Activated CD4-positive, alpha-beta T cell treated with anti-CD3 and anti-CD28 coated beads for 36 hours (primary cell): ENCODE results near the gene RALBP1. TPM values are rescaled to one million over a fixed set of nuclear protein-coding genes. Genes with fewer than 3 reads are reported as not detected.
A peak's percentile ranks its signal among the peaks of the same experiment; 100 is the strongest.
"Not testable (repeated sequence)": the region's sequence is repeated elsewhere in the genome, so short reads cannot be mapped to it uniquely, and the experiment has no call there.

Experiments used
- ATAC-seq: fragments of 200-7000 bp; cut with Tn5 transposase; one replicate; pipeline ENCODE4 v1.10.0; 2021; ENCODE audit warnings: mild to moderate bottlenecking, moderate library complexity
- CTCF ChIA-PET: fragments of 350-600 bp; sonication (Branson Sonifier 250); formaldehyde crosslinking; loops from one replicate; lab custom pipeline; 2021; ENCODE audit warnings: antibody characterized with exemption; lab: Charles Lee
- POLR2A ChIA-PET: fragments of 350-600 bp; sonication (Branson Sonifier 250); formaldehyde crosslinking; loops from one replicate; lab custom pipeline; 2021; ENCODE audit warnings: antibody characterized with exemption, inconsistent platforms; lab: Charles Lee
- DNase-seq: peaks from one replicate; pipeline ENCODE4 v3.0.0-alpha.2; 2020
- H3K27ac Mint-ChIP-seq: one replicate; pipeline ENCODE4 v1.8.0; 2021; ENCODE audit warnings: mixed read lengths
- H3K27me3 Mint-ChIP-seq: one replicate; pipeline ENCODE4 v1.8.0; 2021; ENCODE audit warnings: mixed read lengths
- H3K36me3 Mint-ChIP-seq: one replicate; pipeline ENCODE4 v1.8.0; 2021; ENCODE audit warnings: low read depth, mixed read lengths
- H3K4me1 Mint-ChIP-seq: one replicate; pipeline ENCODE4 v1.8.0; 2021; ENCODE audit warnings: mixed read lengths
- H3K4me3 Mint-ChIP-seq: one replicate; pipeline ENCODE4 v1.8.0; 2021; ENCODE audit warnings: mild to moderate bottlenecking, moderate library complexity, mixed read lengths
- H3K9me3 Mint-ChIP-seq: one replicate; pipeline ENCODE4 v1.8.0; 2021; ENCODE audit warnings: low read depth, mixed read lengths
- intact Hi-C, 2 experiments: fragments of 100-400 bp; cut with DNase I in 1 of 2; cut with micrococcal nuclease in 1 of 2; formaldehyde crosslinking; loops; one replicate each; pipeline versions ENCODE4 v1.14.2 to v1.15.1; 2022 to 2024; cut with DNase I, micrococcal nuclease
- total RNA-seq, 2 experiments: library from RNA; stranded (reverse); gene quantifications; one replicate each; pipeline ENCODE4 v1.2.3, GENCODE V29; 2021

The RALBP1 gene
- total RNA-seq, 2 experiments from 2014 or later: 49.4 to 51.1 TPM

DNA sequence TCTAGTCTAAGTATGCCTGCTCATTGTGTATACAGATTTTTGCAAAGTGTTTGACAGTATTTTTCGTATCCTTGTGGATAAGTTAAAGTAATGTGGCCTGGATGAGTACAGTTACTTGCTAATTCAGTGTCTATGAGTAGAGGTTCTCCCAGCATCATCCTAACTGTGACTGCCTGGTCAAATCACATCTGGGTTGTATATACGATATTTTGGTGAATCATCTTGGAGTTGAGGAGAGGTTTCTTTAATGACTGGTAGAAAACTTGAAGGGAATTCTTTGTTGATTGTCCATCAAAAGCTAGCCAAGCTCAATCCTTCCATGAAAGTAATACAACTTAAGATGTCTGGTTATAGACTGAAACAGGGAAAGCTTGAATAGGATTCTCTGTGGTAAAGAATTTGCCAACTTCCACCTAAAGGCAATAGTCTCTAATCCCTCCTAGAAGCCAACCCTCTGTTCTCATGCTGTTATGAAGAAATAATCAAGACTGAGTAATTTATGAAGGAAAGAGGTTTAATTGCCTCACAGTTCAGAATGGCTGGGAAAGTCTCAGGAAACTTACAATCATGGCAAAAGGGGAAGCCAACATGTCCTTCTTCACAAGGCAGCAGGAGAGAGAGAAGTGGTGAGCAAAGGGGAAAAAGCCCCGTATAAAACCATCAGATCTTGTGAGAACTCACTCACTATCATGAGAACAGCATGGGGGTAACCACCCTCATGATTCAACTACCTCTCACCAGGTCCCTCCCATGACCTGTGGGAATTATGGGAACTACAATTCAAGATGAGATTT is 19.4 kb upstream of the RALBP1 start:
- intact Hi-C loops: no loop called here
- POLR2A ChIA-PET: no interaction called here
- CTCF ChIA-PET: no interaction called here

DNA sequence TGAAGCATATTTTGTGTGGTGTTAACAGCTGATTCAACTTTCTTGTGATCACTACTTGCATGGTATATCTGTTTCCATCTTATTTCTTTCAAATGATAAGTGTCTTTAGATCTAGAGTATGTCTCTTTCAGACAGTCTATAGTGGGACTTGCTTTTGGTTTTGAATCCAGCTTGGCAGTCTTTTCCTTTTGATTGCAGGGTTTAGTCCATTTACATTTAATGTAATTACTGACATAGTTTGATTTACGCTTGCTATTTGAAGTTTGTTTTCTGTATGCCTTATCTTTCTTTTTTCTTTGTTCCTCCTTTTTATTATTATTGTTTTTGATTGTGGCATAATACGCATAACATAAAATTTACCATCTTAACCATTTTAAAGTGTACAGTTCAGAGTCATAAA is 9.2 kb upstream of the RALBP1 start:
- Mint-ChIP-seq H3K27ac (no peak overlapping the region), H3K27me3 (peaks cover 5% of the 10 kb centered on the region), H3K9me3 (peaks cover 13% of the 10 kb centered on the region), H3K4me3 (no peak overlapping the region), H3K36me3 (peaks cover 2% of the 10 kb centered on the region), H3K4me1 (peaks cover 11% of the 10 kb centered on the region)
- ATAC-seq (no peak), DNase-seq (no peak)
- intact Hi-C loops: no loop called here
- CTCF ChIA-PET: interaction anchor here (0.6 kb wide), 1 partner anchor 396 kb away, joined by 3 read pairs; no protein-coding TSS in a partner anchor
- POLR2A ChIA-PET: no interaction called here

More for the DNA sequence above, 19.4 kb upstream of the RALBP1 start:
- H3K4me1 Mint-ChIP-seq: peaks cover 2% of the 10 kb centered on the region
- H3K9me3 Mint-ChIP-seq: peaks cover 14% of the 10 kb centered on the region
- H3K27me3 Mint-ChIP-seq: peaks cover 6% of the 10 kb centered on the region
- ATAC-seq (no peak), DNase-seq (no peak)
- no peak overlapping the region for H3K4me3 Mint-ChIP-seq
- peaks cover 3% of the 10 kb centered on the region for H3K36me3 Mint-ChIP-seq
- H3K27ac Mint-ChIP-seq: no peak overlapping the region

DNA sequence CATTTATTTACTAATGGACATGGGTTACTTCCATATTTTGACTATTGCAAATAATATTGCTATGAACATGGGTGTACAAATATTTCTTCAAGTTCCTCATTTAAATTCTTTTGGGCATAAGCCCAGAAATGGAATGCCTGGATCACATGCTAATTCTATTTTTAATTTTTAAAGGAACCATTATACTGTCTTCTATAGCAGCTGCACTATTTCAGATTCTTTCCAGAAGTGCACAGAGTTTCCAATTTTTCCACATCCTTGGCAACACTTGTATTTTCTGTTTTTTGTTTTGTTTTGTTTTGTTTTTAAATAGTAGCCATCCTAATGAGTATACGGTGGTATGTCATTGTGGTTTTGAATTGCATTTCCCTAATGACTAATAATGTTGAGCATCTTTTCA is 8.5 kb upstream of the RALBP1 start:
- no peak overlapping the region for H3K4me3 Mint-ChIP-seq
- H3K27me3 Mint-ChIP-seq: peaks cover 2% of the 10 kb centered on the region

DNA sequence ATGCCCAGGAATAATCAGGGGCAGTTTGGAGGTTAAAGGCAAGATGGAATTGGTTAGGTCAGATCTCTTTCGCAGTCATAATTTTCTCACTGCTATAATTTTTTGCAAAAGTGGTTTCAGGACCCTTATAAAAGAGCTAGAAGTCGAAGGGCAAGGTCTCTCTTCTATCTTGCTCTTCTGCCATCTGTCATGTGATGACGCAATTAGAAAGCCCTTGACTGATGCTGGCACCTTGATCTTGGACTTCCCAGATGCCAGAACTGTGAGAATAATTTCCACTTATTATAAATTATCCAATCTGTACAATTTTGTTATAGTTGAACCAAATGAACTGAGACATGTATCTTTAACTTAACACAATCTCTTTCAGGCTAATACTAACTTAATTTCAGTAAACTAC is 6.3 kb upstream of the RALBP1 start:
- DNase-seq (no peak), ATAC-seq (no peak)
- Mint-ChIP-seq H3K27ac (no peak overlapping the region), H3K27me3 (peaks cover 10% of the 10 kb centered on the region), H3K4me1 (peaks cover 6% of the 10 kb centered on the region), H3K4me3 (no peak overlapping the region), H3K9me3 (peaks cover 13% of the 10 kb centered on the region), H3K36me3 (peaks cover 2% of the 10 kb centered on the region)
- POLR2A ChIA-PET: no interaction called here
- CTCF ChIA-PET: interaction anchor here (0.5 to 1.1 kb wide), 3 partner anchors 52 to 315 kb away, joined by 3 to 4 read pairs (median 3); no protein-coding TSS in a partner anchor
- intact Hi-C loops: no loop called here

More for the DNA sequence above, 8.5 kb upstream of the RALBP1 start:
- intact Hi-C loops: no loop called here
- ATAC-seq (no peak), DNase-seq (no peak)
- ChIA-PET CTCF (no interaction called here), POLR2A (no interaction called here)
- no peak overlapping the region for H3K27ac Mint-ChIP-seq
- H3K9me3 Mint-ChIP-seq: peaks cover 13% of the 10 kb centered on the region
- peaks cover 2% of the 10 kb centered on the region for H3K36me3 Mint-ChIP-seq
- peaks cover 8% of the 10 kb centered on the region for H3K4me1 Mint-ChIP-seq

DNA sequence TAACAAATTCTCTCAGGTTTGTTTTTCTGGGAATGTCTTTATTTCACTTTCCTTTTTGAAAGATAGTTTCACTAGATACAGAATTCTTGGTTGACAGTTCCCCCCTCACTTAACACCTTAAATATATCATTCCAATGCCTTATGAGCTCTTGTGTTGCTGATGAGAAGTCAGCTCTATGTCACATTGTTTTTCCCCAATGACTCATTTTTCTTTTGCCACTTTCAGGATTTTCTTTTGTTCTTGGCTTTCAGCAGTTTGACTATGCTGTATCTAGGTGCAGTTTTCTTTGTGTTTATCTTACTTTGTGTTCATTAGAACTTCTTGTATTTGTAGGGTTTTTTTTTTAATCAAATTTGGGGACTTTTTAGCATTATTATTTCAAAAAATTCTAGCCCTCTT is 5.6 kb upstream of the RALBP1 start:
- H3K36me3 Mint-ChIP-seq: peaks cover 2% of the 10 kb centered on the region
- no peak for ATAC-seq
- H3K4me3 Mint-ChIP-seq: no peak overlapping the region
- intact Hi-C loops: loop anchor here in 1 of 2 experiments (10.0 kb wide), 1 partner anchor 325 kb away; no protein-coding TSS in a partner anchor
- H3K27ac Mint-ChIP-seq: no peak overlapping the region
- DNase-seq: no peak
- peaks cover 13% of the 10 kb centered on the region for H3K9me3 Mint-ChIP-seq
- CTCF ChIA-PET: no interaction called here
- peaks cover 6% of the 10 kb centered on the region for H3K4me1 Mint-ChIP-seq
- H3K27me3 Mint-ChIP-seq: peaks cover 10% of the 10 kb centered on the region
- POLR2A ChIA-PET: no interaction called here

DNA sequence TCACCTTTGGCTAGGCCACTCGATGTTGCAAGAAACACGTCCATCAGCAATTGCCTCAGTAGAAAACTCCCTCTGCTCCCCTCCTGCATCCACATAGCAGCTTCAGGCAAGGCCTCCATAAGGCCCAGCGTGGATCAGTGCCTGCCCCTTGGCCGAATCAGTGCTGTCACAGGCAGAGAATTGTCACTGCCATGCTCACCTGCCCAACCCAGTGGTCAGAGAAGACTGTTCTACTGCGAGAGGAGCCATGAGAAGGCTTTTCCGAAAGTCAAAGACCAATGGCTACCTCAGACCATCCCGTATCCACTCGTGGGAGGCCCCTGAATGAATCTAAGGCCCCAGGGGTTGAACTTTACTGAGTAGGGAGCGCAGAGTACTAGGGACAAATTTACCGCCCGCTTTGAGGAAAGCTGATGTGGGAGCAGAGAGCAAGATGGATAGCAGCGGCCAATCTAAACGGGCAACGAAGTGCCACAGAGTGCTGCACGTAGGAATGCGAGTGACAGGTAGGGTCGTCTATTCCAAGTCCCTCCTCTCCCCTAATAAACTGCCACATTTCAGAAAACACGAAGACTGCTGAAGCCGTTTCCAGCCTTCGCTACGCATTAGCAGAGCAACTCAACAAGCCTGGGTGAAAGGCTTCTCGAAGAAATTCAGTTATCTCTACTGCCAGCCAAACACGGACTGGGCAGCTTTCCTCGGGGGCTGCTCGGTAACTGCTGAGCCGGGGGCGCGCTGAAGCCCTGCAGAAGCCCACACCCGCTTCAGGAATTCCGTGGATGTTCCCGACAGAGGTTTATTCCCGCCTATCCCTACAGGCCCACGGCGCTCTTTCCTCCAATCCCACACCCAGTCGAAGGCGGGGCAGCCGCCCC is 968 bp upstream of the RALBP1 start:
- peaks cover 9% of the 10 kb centered on the region for H3K36me3 Mint-ChIP-seq
- H3K4me1 Mint-ChIP-seq: peaks cover 22% of the 10 kb centered on the region
- ATAC-seq (no peak), DNase-seq (no peak)
- CTCF ChIA-PET: interaction anchor here (0.6 kb wide), 1 partner anchor 109 kb away, joined by 3 read pairs; no protein-coding TSS in a partner anchor
- H3K27me3 Mint-ChIP-seq: peaks cover 8% of the 10 kb centered on the region
- H3K9me3 Mint-ChIP-seq: peaks cover 3% of the 10 kb centered on the region
- peak overlapping the region; percentile 85 for H3K4me3 Mint-ChIP-seq
- peak overlapping the region; percentile 90 for H3K27ac Mint-ChIP-seq
- intact Hi-C loops: loop anchor here in 1 of 2 experiments (2.0 to 10.0 kb wide), 3 partner anchors 138 to 330 kb away; partner anchors contain the start of gene TWSG1
- POLR2A ChIA-PET: interaction anchor here (0.5 kb wide), 1 partner anchor 78 kb away, joined by 3 read pairs; no protein-coding TSS in a partner anchor

DNA sequence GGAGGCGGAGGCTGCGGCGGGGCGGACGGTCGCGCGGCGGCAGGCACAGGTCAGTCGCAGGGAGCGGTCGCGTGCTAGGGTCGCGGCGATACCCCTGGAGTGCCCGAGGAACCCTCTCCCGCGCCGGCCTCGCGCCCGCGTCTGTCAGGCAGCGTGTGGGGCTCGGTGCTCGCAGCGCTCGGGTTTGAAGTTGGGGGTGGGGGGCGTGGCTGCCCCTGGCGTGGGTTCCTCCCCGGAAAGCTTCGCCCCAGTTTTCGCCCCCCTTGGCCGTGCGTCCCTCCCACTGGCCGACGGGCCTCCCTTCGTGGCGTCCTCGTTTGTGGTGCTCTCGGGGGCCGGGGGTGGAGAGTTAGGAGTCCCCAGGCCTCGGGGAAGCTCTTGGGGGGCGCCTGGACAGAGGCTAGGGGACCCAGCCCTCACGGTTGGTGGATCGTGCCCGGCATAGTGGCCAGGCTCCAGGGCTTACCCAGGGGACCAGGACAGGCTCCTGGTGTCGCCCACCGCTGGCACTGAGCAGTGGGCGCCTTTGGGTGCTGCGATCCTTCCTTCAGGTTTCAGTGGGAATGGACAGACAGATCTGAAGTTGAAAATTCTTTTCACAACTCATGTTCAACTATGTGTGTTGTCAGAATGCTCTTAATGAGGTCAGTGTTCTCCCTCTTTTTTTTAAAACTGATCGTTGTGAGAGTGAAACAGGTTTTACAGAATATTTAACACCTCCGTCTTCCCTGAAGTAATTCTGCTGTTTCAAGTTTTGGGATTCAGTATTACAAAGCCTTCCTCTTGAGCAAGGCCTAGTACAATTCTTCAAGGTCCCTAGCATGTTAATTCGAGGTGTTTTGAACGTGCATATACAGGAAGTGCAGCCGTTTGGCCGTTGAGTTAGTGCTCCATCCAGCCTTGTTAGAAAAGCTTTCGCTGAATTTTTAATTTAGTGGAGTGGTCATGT is 604 bp downstream of the RALBP1 start:
- Mint-ChIP-seq H3K27ac (peak overlapping the region; percentile 92), H3K4me1 (peaks cover 16% of the 10 kb centered on the region), H3K4me3 (peak overlapping the region; percentile 85), H3K36me3 (peaks cover 17% of the 10 kb centered on the region), H3K9me3 (no peaks in the 10 kb centered on the region), H3K27me3 (peaks cover 8% of the 10 kb centered on the region)
- no peak for ATAC-seq
- intact Hi-C loops: loop anchor here (1.0 to 10.0 kb wide), 17 partner anchors 40 to 1051 kb away; partner anchors contain the start of genes NDUFV2 (in 2 of the 2), TWSG1 (in 2 of the 2), ANKRD12 (in 1 of the 2) and MTCL1 (in 1 of the 2)
- peak; percentile 77 for DNase-seq
- ChIA-PET CTCF (interaction anchor here (1.2 to 1.8 kb wide), 2 partner anchors 41 to 393 kb away, joined by 3 to 7 read pairs; no protein-coding TSS in a partner anchor), POLR2A (interaction anchor here (0.6 kb wide), 2 partner anchors 9 to 119 kb away, joined by 4 to 7 read pairs; no protein-coding TSS in a partner anchor)

DNA sequence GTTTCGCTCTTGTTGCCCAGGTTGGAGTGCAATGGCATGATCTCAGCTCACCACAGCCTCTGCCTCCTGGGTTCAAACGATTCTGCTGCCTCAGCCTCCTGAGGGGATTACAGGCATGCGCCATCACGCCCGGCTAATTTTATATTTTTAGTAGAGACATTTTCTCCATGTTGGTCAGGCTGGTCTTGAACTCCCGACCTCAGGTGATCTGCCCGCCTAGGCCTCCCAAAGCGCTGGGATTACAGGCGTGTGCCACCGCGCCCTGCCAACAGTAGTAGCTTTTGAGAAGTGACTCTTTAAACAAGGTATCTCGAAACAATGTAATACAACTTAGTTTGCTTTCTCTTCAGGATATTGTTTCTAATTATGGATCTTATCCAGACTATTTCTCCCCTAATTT is 1.6 kb downstream of the RALBP1 start:
- Mint-ChIP-seq H3K36me3 (peaks cover 24% of the 10 kb centered on the region), H3K4me1 (peaks cover 16% of the 10 kb centered on the region), H3K27ac (peak overlapping the region; percentile 15), H3K4me3 (peak overlapping the region; percentile 85)
- H3K27me3 Mint-ChIP-seq, ATAC-seq, POLR2A ChIA-PET, H3K9me3 Mint-ChIP-seq, DNase-seq: not testable (repeated sequence)
- CTCF ChIA-PET: interaction anchor here (0.9 to 1.8 kb wide), 3 partner anchors 40 to 403 kb away, joined by 3 to 7 read pairs (median 3); no protein-coding TSS in a partner anchor
- intact Hi-C loops: loop anchor here (1.0 to 10.0 kb wide), 7 partner anchors 39 to 1050 kb away; partner anchors contain the start of genes NAPG (in 1 of the 2), NDUFV2 (in 1 of the 2) and VAPA (in 1 of the 2)

DNA sequence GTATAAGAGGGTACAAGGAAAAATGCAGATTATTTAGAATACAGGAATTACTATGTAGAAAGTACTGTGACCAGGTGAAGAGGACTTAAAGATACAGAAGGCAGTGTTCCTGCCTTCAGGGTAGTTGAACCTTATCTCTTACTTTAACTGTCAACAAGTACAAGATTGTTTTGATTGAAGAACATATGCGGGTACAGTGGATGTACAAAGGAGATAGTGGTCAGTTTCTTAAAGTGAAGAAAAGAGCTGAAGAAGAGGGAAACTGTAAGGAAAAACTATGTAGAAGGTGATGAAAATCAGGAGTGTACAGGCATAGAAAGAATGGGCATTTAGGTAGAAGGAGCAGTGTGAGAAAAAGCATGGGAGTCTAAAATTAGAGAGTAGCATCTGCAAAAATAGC is 2.2 kb downstream of the RALBP1 start:
- Mint-ChIP-seq H3K4me3 (no peak overlapping the region), H3K36me3 (peaks cover 26% of the 10 kb centered on the region), H3K27me3 (peaks cover 3% of the 10 kb centered on the region), H3K27ac (no peak overlapping the region), H3K4me1 (peaks cover 21% of the 10 kb centered on the region), H3K9me3 (no peaks in the 10 kb centered on the region)
- DNase-seq (no peak), ATAC-seq (no peak)
- intact Hi-C loops: loop anchor here (5.0 to 10.0 kb wide), 6 partner anchors 40 to 1050 kb away; partner anchors contain the start of genes NAPG (in 1 of the 2), NDUFV2 (in 1 of the 2) and VAPA (in 1 of the 2)
- CTCF ChIA-PET: interaction anchor here (0.9 to 1.8 kb wide), 2 partner anchors 39 to 404 kb away, joined by 3 to 7 read pairs; no protein-coding TSS in a partner anchor
- POLR2A ChIA-PET: no interaction called here

DNA sequence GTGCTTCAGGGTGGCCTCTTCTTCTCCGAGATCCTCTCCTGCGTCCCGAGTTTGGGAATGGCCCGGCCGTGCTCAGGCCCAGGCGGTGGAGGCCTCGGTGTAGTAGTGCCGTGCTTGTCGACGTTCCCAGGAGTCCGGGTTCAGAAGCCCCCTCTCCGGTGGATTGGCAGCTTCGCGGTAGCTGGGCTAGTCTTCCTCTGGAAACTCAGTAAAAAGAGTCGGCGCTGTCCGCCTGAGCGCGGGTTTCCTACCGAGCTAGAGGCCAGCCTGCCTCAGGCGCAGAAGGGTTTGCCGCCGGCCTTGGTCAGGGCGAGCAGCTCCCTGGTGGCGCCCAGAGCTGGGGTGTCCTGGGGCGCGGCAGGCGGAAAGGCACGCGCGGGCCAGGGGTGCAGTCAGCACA is 3.2 kb downstream of the RALBP1 start:
- DNase-seq (no peak), ATAC-seq (no peak)
- Mint-ChIP-seq H3K27ac (no peak overlapping the region), H3K9me3 (no peaks in the 10 kb centered on the region), H3K4me3 (no peak overlapping the region), H3K4me1 (peaks cover 28% of the 10 kb centered on the region), H3K27me3 (no peaks in the 10 kb centered on the region), H3K36me3 (peaks cover 27% of the 10 kb centered on the region)
- ChIA-PET CTCF (interaction anchor here (0.7 kb wide), 1 partner anchor 65 kb away, joined by 3 read pairs; no protein-coding TSS in a partner anchor), POLR2A (no interaction called here)
- intact Hi-C loops: loop anchor here (5.0 to 10.0 kb wide), 6 partner anchors 39 to 1049 kb away; partner anchors contain the start of genes NAPG (in 1 of the 2), NDUFV2 (in 1 of the 2) and VAPA (in 1 of the 2)
